Glomerular endothelial cell (primary cell): ENCODE data around the gene CCDC137. TPM values are rescaled to one million over a fixed set of nuclear protein-coding genes. Genes with fewer than 3 reads are reported as not detected.
A peak's percentile ranks its signal among the peaks of the same experiment; 100 is the strongest.

Source experiments
- DNase-seq: peaks from one replicate; pipeline ENCODE4 v3.0.0-alpha.2; 2011; ENCODE audit warnings: low read depth, low spot score; ENCODE audit errors: extremely low read depth
- total RNA-seq: library from RNA; depleted of rRNA; stranded (reverse); fragments of >200 nt; gene quantifications from 2 replicates; pipeline ENCODE4 v1.2.3, GENCODE V29; 2015

CCDC137 gene
- total RNA-seq, 1 donor from 2014 or later, result 19.0 TPM

DNA sequence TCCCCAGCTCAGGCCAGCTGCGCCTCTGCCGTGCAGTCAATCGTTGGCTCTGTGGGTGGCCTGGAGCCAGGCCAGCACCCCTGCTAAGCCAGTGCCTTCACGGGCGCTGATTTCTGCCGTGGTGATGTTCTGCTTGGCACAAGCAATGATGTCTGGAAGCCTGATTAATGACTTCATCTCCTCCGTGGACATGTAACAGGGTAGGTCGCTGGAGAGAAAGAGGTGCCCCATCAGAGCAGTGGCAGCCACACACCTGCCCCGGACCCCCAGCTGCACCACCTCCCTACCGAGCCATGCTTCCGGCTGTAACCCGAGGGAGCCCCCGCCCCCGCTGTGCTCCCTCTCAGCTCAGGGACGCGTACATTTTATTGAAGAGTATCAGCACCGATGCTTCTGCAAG lies 15.1 kb downstream of the CCDC137 start:
- no peak for DNase-seq

- no peak for DNase-seq
These were observed 16.1 kb downstream of the CCDC137 start for GRCh38 chr17:81682565-81683207.

- no peak for DNase-seq
These were observed 16.7 kb downstream of the CCDC137 start for GRCh38 chr17:81683208-81683583.

DNA sequence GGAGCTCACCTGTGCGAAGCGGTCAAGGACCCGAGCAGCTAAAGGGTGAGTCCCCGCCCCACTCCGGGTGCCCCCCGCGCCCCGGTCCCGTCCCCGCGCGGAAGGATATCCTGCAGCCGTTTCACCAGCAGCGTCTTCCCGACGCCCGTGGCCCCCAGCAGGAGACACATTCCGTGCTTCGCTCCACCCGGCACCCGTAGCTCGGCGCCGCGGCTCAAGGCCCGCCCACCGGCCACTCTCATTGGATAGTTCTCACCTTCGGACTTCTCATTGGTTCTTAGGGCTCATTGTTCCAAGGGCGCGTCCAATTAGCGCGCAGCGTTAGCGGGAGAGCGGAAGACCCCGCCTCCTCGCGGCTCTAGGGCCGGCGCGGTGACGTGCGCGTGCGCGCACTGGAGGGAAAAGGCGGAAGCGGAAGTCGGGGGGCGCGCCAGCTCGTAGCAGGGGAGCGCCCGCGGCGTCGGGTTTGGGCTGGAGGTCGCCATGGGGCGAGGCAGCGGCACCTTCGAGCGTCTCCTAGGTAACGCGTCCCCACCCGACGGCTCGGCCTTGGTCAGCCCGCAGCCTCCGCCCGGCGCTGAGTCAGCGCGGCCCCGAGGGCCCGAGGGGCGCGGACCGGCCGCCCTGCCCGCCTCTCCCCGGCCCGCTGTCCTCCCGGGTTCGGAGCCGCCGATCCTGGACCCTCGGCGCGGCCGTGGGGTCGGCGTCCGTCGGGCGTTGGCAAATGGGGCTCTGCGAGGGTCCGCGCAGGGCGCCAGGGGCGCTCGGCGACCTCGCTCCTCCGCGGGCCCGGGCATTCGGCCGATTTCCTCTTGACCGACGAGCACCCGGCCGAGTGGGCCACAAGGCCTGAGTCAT lies 17.3 kb downstream of the CCDC137 start, which contains the start of the genes ARL16 and HGS:
Gene ARL16, minus strand, starts transcription at position 214 of the 858 bp plus-strand sequence. Its CDS starts 44 bp downstream, at position 170.
Gene HGS, plus strand, starts transcription at position 428 of the 858 bp plus-strand sequence. Its CDS starts 56 bp downstream, at position 484.
- DNase-seq, result peak; percentile 89

DNA sequence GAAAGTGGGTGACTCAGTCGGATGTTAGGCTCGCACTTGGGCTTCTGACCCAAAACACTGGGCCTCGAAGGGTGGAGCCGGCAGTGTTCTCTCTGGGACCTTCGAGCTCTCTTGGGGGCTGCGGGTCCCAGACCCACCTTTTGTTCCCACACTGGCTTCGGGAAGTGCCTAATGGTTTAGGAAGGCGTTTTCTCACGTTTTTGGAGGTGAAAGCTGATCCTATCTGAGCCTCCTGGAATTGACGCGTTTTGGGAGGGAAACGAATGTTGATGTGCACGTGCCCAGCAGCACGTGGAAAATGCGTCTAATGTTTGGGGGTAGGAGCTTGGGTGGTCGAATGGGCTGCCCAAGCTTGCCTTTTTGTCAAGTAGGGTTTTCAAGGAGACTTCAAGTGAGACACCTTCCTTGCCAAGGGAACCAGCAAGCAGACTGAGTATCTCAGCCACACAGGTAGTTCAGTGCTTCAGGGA lies 17.9 kb downstream of the CCDC137 start:
- DNase-seq, result no peak

- no peak for DNase-seq
These were observed 18.6 kb downstream of the CCDC137 start for GRCh38 chr17:81685108-81685507.

DNA sequence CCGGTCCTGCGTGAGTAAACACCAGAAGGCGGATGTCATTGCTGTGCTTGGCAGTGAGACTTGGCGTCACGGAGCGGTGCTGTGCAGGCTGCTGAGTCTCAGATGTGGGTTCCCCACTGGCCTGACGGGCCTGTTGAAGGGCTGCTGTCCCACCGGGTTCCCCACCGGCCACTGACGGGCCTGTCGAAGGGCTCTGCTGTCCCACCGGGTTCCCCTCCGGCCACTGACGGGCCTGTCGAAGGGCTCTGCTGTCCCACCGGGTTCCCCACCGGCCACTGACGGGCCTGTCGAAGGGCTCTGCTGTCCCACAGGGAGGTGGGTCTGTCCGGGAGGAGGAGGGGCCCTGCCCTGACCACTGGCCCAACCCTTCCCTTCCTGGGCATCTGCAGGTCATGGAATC lies 20.1 kb downstream of the CCDC137 start:
- DNase-seq, result no peak

DNA sequence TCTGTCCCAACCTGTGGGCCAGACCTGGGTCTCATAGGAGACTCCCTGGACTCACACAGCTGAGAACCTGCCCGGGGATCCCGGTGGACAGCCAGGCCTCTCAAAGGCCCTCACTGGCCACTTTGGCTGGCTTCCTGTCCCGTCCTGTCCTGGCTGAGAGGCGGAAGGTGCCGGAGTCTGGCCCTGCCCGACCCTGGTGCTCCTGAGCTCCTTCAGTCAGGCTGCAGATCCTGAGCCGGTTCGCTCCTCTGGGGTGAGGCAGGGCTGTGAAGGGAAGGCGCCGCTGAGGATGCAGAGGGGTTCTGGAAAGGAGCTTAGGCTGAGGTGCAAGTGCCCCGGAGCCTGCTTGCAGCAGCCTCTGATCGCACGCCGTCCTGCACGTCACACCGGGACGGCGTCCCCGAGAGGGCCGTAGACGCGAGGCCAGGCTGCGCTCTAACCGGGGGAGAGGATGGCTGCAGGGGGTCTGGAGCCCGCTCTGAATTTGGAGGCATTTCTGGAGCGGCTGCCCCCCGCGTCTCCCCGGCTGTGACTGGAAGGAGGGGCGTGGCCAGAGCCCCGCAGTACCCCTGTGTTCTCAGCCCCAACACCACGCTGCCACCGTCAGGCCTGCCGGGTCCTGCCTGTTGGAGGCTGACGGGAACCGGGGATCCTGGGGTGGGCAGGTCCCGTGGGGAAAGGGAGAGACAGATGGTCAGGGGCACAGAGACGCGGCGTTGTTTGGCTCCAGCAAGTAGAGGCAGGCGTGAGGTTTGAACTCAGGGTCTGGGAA lies 21.4 kb downstream of the CCDC137 start:
- DNase-seq, result no peak

GRCh38 chr17:81688616-81689015 lies 22.1 kb downstream of the CCDC137 start:
- DNase-seq, result no peak

GRCh38 chr17:81690066-81690465 lies 23.5 kb downstream of the CCDC137 start:
- DNase-seq, result no peak

DNA sequence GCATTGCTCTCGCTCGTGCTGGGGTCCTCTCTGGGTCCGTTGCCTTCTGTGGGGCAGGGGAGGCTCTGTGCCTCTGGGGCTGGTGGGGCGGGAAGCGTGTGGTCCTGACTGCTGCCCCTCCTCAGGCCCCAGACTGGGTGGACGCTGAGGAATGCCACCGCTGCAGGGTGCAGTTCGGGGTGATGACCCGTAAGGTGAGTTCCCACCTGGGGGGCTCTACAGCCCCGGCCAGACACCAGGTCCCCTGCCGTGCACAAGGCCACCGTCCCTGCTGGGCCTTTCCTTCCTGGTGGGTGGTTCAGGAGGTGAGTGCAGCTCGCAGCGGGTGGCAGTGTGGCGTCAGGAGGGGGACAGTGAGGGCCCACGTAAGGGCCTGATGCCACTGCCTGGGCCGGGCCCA lies 24.0 kb downstream of the CCDC137 start:
- DNase-seq, result no peak

GRCh38 chr17:81691196-81691595 lies 24.7 kb downstream of the CCDC137 start:
- no peak for DNase-seq

- DNase-seq, result no peak
These were observed 25.1 kb downstream of the CCDC137 start for GRCh38 chr17:81691608-81692007.

DNA sequence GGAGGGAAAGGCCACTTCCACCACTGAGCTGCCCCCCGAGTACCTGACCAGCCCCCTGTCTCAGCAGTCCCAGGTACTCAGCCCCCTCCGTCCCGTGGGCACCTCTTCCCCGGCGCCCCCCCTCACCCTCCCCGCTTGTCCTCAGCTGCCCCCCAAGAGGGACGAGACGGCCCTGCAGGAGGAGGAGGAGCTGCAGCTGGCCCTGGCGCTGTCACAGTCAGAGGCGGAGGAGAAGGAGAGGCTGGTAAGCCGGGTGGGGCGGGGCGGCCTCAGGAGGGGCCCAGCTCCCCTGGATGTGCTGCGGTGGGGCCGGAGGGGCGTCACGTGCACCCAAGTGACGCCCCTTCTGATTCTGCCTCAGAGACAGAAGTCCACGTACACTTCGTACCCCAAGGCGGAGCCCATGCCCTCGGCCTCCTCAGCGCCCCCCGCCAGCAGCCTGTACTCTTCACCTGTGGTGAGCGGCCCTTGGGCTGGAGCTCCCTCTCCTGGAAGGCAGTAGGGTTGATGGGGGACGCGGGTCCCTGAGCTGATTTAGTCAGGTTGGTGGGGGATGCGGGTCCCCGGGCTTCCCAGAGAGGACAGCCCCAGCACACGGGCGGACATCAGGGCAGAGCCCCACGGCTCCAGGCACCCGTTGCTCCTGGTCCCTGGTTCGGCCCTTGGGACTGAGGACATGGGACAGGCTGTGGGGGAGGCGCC lies 27.1 kb downstream of the CCDC137 start:
- no peak for DNase-seq

- DNase-seq, result no peak
These were observed 28.3 kb downstream of the CCDC137 start for GRCh38 chr17:81694810-81695209.

GRCh38 chr17:81695211-81695610 lies 28.7 kb downstream of the CCDC137 start:
- no peak for DNase-seq

- no peak for DNase-seq
These were observed 29.3 kb downstream of the CCDC137 start for GRCh38 chr17:81695801-81696200.

- no peak for DNase-seq
These were observed 29.8 kb downstream of the CCDC137 start for GRCh38 chr17:81696218-81696941.

DNA sequence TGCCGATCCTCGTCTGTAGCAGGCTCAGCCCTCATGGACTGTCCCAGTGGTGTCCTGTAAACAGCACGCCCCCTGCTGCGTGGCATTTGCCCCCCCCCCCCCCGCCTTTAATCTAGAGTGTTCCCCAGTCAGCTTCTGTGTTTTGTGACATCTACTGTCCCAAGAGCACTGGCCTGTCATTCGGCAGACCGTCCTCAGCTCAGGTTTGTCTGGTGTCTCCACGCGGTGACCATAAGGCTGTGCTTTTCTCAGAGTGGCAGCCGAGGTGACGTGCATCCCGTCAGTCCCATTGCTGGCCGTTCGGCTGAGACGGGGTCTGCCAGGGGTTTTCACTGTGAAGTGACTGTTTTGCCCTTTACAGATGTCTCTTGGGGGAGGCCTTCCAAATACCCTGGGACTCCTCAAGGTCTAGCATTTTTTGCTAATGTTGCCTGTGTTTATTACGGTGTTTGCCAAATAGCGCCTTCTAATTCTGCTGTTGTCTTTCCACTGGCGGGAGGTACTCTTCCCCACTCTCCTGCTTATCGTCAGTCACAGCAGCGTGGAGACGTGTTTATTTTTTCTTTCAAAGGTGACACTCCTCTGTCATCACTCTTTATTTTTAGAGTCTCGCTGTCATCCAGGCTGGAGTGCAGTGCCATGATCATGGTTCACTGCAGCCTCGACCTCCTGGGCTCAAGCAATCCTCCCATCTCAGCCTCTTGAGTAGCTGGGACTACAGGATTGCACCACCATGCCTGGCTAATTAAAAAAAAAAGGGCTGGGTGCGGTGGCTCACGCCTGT lies 30.9 kb downstream of the CCDC137 start:
- DNase-seq, result no peak
